Stimulated activated CD4-positive, alpha-beta T cell treated with anti-CD3 and anti-CD28 coated beads, TNF-alpha, amount 100 ng/mL, for 24 hours (primary cell): ENCODE measurements around the gene COQ8B.
"Not testable (repeated sequence)": the region's sequence is repeated elsewhere in the genome, so short reads cannot be mapped to it uniquely, and the experiment has no call there.

Experiments
- DNase-seq, 3 experiments: peaks; one replicate each; pipeline ENCODE4 v3.0.0-alpha.2; 2020; ENCODE audit warnings: low read depth in 3 of 3

COQ8B gene

DNA sequence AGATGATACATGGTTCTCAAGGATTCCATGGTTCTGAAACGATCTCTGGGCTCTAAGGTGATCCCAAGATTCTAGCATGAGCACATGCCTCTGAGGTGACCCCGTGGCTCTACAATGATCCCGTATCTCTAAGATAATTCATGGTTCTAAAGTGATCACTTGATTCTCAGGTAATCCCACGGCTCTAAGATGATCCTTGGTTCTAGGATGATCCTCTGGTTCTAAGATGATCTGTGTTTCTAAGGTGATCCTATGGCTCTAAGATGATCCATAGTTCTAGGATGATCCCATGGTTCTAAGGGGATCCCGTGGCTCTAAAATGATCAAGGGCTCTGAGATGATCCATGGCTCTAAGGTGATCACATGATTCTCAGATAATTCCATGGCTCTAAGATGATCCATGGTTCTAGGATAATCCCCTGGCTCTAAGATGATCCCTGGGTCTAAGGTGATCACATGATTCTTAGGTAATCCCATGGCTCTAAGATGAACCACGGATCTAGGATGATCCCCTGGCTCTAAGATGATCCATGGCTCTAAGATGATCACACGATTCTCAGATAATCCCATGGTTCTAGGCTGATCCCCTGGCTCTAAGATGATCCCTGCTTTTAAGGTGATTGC, 47.6 kb downstream of the COQ8B start:
- no peak for DNase-seq

GRCh38 chr19:40667602-40668001, 49.1 kb downstream of the COQ8B start:
- no peak for DNase-seq

GRCh38 chr19:40666803-40667438, 49.8 kb downstream of the COQ8B start:
- DNase-seq, result no peak

DNA sequence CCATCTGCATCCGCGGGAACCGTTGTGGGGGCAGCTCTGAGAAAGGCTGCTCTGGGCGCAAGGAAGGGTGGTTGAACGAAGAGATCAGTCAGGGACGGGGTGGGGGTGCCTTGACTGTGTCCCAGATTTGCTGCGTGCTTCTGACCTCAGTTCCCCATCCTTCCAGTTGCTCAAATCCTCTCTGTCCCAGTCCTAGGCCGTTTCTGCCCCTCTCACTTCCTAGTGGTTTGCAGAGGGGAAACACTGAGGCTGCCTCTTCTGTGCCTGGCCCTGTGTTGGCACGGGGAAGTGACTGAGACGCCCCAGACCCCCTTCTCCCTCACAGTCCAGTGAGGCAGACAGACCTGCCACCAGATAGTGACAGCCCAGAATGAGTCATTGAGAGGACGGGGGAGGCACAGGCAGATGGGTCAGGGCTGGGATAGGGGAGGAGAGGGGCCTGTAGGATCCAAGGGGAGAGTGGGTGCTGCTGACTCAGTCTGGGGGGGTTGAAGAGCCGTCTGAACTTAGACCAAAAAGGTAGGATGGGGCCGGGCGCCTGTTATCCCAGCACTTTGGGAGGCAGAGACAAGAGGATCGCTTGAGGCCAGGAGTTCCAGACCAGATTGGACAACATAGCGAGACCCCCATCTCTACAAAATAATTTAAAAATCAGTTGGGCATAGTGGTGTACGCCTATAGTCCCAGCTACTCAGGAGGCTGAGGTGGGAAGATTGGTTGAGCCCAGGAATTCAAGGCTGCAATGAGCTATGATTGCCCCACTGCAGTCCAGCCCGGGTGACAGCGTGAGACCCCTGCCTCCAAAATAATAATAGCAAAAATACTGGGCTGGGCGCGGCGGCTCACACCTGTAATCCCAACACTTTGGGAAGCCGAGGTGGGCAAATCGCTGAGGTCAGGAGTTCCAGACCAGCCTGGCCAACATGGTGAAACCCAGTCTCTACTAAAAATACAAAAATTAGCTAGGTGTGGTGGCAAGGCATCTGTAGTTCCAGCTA, 52.7 kb downstream of the COQ8B start:
- no peak for DNase-seq

DNA sequence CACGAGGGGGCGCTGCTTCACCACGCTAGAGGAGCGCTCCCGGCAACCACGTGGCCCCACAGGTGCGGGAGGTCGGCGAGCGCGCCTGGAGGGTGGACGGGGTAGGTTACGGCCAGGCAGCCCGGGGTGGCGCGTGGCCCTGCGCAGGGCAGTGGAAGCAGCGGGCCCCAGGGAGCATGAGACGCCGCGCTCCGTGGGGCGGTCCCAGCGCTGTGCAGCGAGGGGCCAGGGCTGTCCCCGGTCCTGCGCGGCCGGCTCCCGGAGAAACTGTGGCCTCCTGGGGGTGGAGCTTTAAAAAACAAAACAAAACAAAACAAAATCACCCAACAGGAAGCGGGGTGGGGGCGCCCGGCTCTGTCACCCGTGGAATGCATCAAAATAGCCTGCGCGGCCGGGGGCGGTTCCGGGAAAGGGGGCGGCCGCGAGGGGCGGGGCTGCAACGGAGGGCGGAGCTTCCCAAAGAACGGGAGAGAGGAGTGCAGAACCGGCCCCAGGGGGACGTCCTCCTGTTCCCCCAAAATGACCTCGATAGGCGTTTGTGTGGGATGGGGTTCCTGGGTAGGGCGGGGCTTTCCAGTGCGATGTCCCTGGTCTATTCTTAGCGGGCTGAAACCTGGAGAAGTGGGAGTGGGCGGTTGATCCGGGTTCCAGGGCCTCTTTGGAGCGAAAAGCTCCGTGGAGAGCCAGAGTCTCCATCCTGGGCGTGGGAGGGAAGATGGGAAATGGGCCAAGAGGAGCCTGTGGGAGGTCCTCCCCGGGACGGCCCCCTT, 53.6 kb downstream of the COQ8B start:
- peak; percentile 89 to 91 (median 90) for DNase-seq

DNA sequence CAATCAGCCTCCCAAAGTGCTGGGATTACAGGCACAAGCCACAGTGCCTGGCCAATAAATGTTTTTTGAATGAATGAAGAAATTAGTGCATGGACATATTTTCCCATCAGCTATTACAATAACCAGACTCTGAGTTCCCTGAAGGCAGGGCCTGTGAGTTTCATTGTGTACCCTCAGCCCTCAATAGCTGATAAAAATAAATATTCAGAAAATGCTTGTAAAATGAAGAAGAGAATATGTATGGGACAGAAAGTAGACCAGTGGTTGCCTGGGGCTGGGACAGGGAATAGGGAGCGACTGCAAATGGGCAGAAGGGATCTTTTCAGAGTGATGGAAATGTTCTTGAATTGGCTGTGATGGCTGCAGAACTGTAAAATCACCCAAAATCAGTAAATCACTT, 55.1 kb downstream of the COQ8B start:
- no peak for DNase-seq

GRCh38 chr19:40659566-40659965, 57.1 kb downstream of the COQ8B start:
- DNase-seq, result no peak

DNA sequence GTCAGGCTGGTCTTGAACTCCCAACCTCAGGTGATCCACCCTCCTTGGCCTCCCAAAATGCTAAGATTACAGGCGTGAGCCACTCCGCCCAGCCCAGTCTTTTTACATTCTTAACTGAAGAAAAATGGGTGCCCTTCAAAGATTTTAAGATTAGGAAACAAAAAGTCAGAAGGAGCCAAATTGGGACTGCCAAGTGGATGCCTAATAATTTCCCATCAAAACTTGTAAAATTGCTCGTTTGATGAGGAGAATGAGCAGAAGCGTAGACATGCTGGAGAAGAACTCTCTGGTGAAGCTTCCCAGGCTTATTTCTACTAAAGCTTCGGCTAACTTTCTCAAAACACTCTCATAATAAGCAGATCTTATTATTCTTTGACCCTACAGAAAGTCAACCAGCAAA, 57.6 kb downstream of the COQ8B start:
- DNase-seq, result no peak

DNA sequence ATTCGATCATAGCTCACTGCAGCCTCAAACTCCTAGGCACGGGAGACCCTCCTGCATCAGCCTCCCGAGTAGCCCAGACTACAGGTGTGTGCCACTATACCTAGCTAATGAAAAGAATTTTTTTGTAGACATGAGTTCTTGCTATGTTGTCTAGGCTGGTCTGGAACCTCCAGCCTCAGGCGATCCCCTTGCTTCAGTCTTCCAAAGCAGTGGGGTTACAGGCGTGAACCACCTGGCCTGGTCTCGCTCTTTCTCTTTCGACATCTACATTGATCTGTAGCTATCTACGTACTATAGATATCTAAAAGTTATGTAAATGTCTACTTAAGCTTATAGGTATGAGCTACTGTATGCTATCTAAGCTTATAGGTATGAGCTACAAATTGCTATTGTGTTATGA, 58.7 kb downstream of the COQ8B start:
- DNase-seq, result no peak

DNA sequence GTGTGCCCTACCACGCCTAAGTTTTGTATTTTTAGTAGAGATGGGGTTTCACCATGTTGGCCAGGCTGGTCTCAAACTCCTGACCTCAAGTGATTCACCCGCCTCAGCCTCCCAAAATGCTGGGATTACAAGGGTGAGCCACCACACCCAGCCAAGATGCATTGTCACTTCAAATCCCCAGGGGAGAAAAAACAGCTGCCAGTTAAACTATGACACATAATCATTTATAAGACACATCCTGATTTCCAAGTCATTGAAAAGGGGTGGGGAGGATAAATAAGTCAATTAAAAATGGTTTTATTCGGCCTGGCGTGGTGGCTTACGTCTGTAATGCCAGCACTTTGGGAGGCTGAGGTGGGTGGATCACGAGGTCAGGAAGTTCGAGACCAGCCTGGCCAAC, 61.0 kb downstream of the COQ8B start:
- not testable (repeated sequence) for DNase-seq

- not testable (repeated sequence) for DNase-seq
Measured at GRCh38 chr19:40652303-40652702, 64.4 kb downstream of the COQ8B start.

- no peak for DNase-seq
Measured at GRCh38 chr19:40650749-40651305, 65.9 kb downstream of the COQ8B start.

- not testable (repeated sequence) for DNase-seq
Measured at GRCh38 chr19:40649903-40650675, 66.6 kb downstream of the COQ8B start.

- DNase-seq, result no peak
Measured at GRCh38 chr19:40646743-40647254, 69.9 kb downstream of the COQ8B start.

- DNase-seq, result no peak
Measured at GRCh38 chr19:40642757-40643305, 73.9 kb downstream of the COQ8B start.

DNA sequence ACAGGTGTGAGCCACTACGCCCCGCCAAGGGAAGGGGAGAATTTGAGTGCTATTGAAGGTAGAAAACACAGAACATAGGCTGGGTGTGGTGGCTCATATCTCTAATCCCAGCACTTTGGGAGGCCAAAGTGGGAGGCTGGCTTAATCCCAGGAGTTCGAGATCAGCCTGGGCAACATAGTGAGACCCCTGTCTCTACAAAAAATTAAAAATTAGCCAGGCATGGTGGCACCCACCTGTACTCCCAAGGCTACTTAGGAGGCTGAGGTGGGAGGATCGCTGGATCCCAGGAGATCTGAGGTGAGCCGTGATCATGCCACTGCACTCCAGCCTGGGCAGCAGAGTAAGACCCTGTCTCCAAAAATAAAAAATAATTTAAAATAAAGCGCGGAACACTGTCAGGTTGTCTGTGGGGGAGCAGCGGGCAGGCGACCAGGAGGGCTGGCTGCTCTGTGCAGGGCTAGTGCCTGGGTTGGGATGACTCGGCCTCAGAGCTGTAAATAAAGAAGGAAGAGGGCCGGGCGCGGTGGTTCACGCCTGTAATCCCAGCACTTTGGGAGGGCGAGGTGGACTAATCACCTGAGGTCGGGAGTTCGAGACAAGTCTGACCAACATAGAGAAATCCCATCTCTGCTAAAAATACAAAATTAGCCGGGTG, 74.5 kb downstream of the COQ8B start:
- no peak for DNase-seq
